K562 (cell line): Measurements from ENCODE around the gene TPX2. TPM values are rescaled to one million over a fixed set of nuclear protein-coding genes. Genes with fewer than 3 reads are reported as not detected.

Source experiments
- BHLHE40 ChIP-seq: IDR thresholded peaks from 2 replicates; pipeline ENCODE4 v1.6.1; 2011; ENCODE audit warnings: low read length, improper control_type of control experiment
- CREB1 ChIP-seq, 2 experiments: sonication (generic) in 1 of 2; formaldehyde crosslinking in 1 of 2; IDR thresholded peaks; 2 replicates each; pipeline versions ENCODE4 v1.6.1 to v1.8.0; 2012 to 2022; ENCODE audit warnings: inconsistent platforms in 1 of 2, mild to moderate bottlenecking in 1 of 2, missing genetic modification reagents in 1 of 2, moderate library complexity in 1 of 2
- MNT ChIP-seq, 2 experiments: fragments of 450-650 bp; conservative IDR thresholded peaks; 2 replicates each; pipeline ENCODE4 v1.6.1; 2017; ENCODE audit warnings: mild to moderate bottlenecking in 2 of 2, moderate library complexity in 2 of 2
- RAD21 ChIP-seq, 2 experiments: fragments of 250-450 bp in 1 of 2; fragments of 450-650 bp in 1 of 2; sonication (Bioruptor Pico) in 1 of 2; formaldehyde crosslinking in 1 of 2; IDR thresholded peaks in 1 of 2; conservative IDR thresholded peaks in 1 of 2; 2 replicates each; pipeline versions ENCODE4 v1.4.0 to v1.8.0; 2020 to 2022; ENCODE audit warnings: mild to moderate bottlenecking in 2 of 2, moderate library complexity in 1 of 2
- SOX6 ChIP-seq: fragments of 450-650 bp; IDR thresholded peaks from 2 replicates; pipeline ENCODE4 v1.6.1; 2014; ENCODE audit warnings: mild to moderate bottlenecking
- TAF7 ChIP-seq: fragments of 450-650 bp; IDR thresholded peaks from 2 replicates; pipeline ENCODE4 v1.6.1; 2016; ENCODE audit warnings: missing genetic modification characterization, missing compliant biosample characterization
- polyA plus RNA-seq, 8 experiments: library from polyadenylated mRNA; depleted of rRNA in 4 of 8; stranded (reverse) in 5 of 8; unstranded in 3 of 8; fragments of >200 nt; fragmentation: Nextera tagmentation in 2 of 8; fragmentation: Illumina TruSeq in 1 of 8; extraction: Ambion mirVana in 2 of 8; extraction: Trizol in 1 of 8; gene quantifications; 2 replicates each; pipeline versions ENCODE4 v1.2.1 to v1.2.3, GENCODE V29; 2011 to 2014; ENCODE audit warnings: inconsistent platforms in 1 of 8, missing spikeins in 1 of 8
- total RNA-seq, 7 experiments: library from RNA; depleted of rRNA in 6 of 7; stranded (reverse); fragments of >200 nt in 6 of 7; fragmentation: Illumina TruSeq in 2 of 7; extraction: Trizol in 2 of 7; gene quantifications; 2 replicates each; pipeline versions ENCODE4 v1.2.1 to v1.2.3, GENCODE V29; 2011 to 2021; ENCODE audit warnings: low replicate concordance in 1 of 7

Gene TPX2
- total and polyA plus RNA-seq, 9 of the 15 experiments (the other 6 are each of a cell fraction or from before 2014, with no cell fraction given) = 48.0 to 241 (median 133) TPM

- TF ChIP-seq CREB1 (IDR thresholded peaks at IDR 0.05) (no peak), CREB1 (CRISPR knock-in tag; IDR thresholded peaks at IDR 0.05) (no peak), MNT (conservative IDR thresholded peaks at IDR 0.05) (0 out of 4 replicates have a peak, but pooled peaks of 1 of the 2 experiments have one; percentile 25), SOX6 (peak; percentile 49; the same call in 1 of the 2 replicates), TAF7 (tag) (no peak), BHLHE40 (peak; percentile 55; the same call in 1 of the 2 replicates), RAD21 (CRISPR knock-in tag; conservative IDR thresholded peaks at IDR 0.05 in 1 of 2, IDR thresholded peaks at IDR 0.05 in 1 of 2) (0 out of 4 replicates have a peak, but pooled peaks of 1 of the 2 experiments have one; percentile 5)
These were observed 26.4 kb upstream of the TPX2 start (continued) for GRCh38 chr20:31712564-31713311.
